HG03565 (cell line): ENCODE data around the gene TUBD1.

ENCODE experiments used
- ATAC-seq: cut with Tn5 transposase; IDR thresholded peaks from one replicate; pipeline ENCODE4 v1.9.1; 2021; ENCODE audit warnings: mild to moderate bottlenecking, moderate library complexity; ENCODE audit not compliant: unreplicated experiment

Gene TUBD1

GRCh38 chr17:59828478-59828760 lies 64.3 kb downstream of the TUBD1 start:
- ATAC-seq, result no peak

- no peak for ATAC-seq
Observed at GRCh38 chr17:59827721-59828477, 64.8 kb downstream of the TUBD1 start.

GRCh38 chr17:59826706-59827453 lies 65.9 kb downstream of the TUBD1 start:
- no peak for ATAC-seq

GRCh38 chr17:59825533-59826322 lies 67.0 kb downstream of the TUBD1 start:
- ATAC-seq, result no peak

- ATAC-seq, result no peak
Observed at GRCh38 chr17:59815965-59816364, 76.8 kb downstream of the TUBD1 start.

- ATAC-seq, result no peak
Observed at GRCh38 chr17:59814685-59815084, 78.1 kb downstream of the TUBD1 start.

- ATAC-seq, result no peak
Observed at GRCh38 chr17:59814276-59814675, 78.5 kb downstream of the TUBD1 start.

- no peak for ATAC-seq
Observed at GRCh38 chr17:59812139-59812538, 80.6 kb downstream of the TUBD1 start.

GRCh38 chr17:59811209-59811608 lies 81.5 kb downstream of the TUBD1 start:
- no peak for ATAC-seq

- no peak for ATAC-seq
Observed at GRCh38 chr17:59810894-59811153, 81.9 kb downstream of the TUBD1 start.
